SU-DHL-6 (cell line): ENCODE measurements around the gene OSGEP.

Experiments used
- H2AFZ ChIP-seq: fragments of 200-600 bp; sonication (generic); 2 replicates; pipeline ENCODE4 v1.6.1; 2014; ENCODE audit warnings: low read depth, mild to moderate bottlenecking, moderate library complexity, mixed read lengths, antibody characterized with exemption, low read length; ENCODE audit not compliant: severe bottlenecking
- H3F3A ChIP-seq: fragments of 200-600 bp; shearing (Covaris generic); 2 replicates; pipeline ENCODE4 v1.6.0; 2016; ENCODE audit warnings: antibody characterized with exemption, mild to moderate bottlenecking; ENCODE audit not compliant: insufficient read depth
- H3K27ac ChIP-seq: fragments of 200-600 bp; sonication (generic); 2 replicates; pipeline ENCODE4 v1.5.1; 2016; ENCODE audit warnings: low read depth, mild to moderate bottlenecking, low read length, moderate library complexity, mixed read lengths
- H3K27me3 ChIP-seq: fragments of 200-600 bp; sonication (generic), shearing (Covaris generic); 2 replicates; pipeline ENCODE4 v1.6.0; 2014; ENCODE audit warnings: mild to moderate bottlenecking, low read length
- H3K36me3 ChIP-seq: fragments of 200-600 bp; sonication (generic); 2 replicates; pipeline ENCODE4 v1.6.1; 2014; ENCODE audit warnings: mild to moderate bottlenecking, low read length, mixed read lengths
- H3K4me2 ChIP-seq: fragments of 300-600, 200-600 bp; shearing (Covaris generic), sonication (generic); 2 replicates; pipeline ENCODE4 v1.6.0; 2014; ENCODE audit warnings: low read length, low read depth, mild to moderate bottlenecking; ENCODE audit not compliant: poor library complexity, severe bottlenecking
- H3K4me3 ChIP-seq: fragments of 200-600 bp; sonication (generic); 2 replicates; pipeline ENCODE4 v1.5.1; 2014; ENCODE audit warnings: antibody characterized with exemption, low read length, mild to moderate bottlenecking, mixed read lengths; ENCODE audit not compliant: insufficient read depth, poor library complexity, severe bottlenecking
- H3K79me2 ChIP-seq: fragments of 200-600 bp; sonication (generic); 2 replicates; pipeline ENCODE4 v1.6.1; 2014; ENCODE audit warnings: mild to moderate bottlenecking, low read length, moderate library complexity; ENCODE audit not compliant: insufficient read depth
- H3K9ac ChIP-seq: fragments of 200-600 bp; sonication (generic); 2 replicates; pipeline ENCODE4 v1.7.0; 2014; ENCODE audit warnings: mild to moderate bottlenecking, low read length
- H3K9me2 ChIP-seq: fragments of 200-600 bp; sonication (generic); replicated peaks from 2 replicates; pipeline ENCODE4 v1.6.1; 2014; ENCODE audit warnings: low read length; ENCODE audit not compliant: insufficient read depth
- H3K9me3 ChIP-seq: fragments of 200-600 bp; sonication (generic); 2 replicates; pipeline ENCODE4 v1.6.1; 2014; ENCODE audit warnings: low read length, mixed read lengths; ENCODE audit not compliant: insufficient read depth
- H4K20me1 ChIP-seq: fragments of 200-600 bp; sonication (generic); 2 replicates; pipeline ENCODE4 v1.6.1; 2014; ENCODE audit warnings: low read depth, mild to moderate bottlenecking, antibody characterized with exemption, low read length, moderate library complexity, mixed read lengths
- CTCF ChIP-seq: fragments of 200-600 bp; sonication (generic); IDR thresholded peaks from one replicate; pipeline ENCODE4 v1.5.1; 2017; ENCODE audit warnings: antibody characterized with exemption, mild to moderate bottlenecking, low read length, moderate library complexity; ENCODE audit not compliant: insufficient read depth, poor library complexity, severe bottlenecking
- EZH2phosphoT487 ChIP-seq: fragments of 200-600 bp; sonication (generic), shearing (Covaris generic); conservative IDR thresholded peaks from 2 replicates; pipeline ENCODE4 v1.6.1; 2018; ENCODE audit warnings: mild to moderate bottlenecking, antibody characterized with exemption, low read length, moderate library complexity, mixed read lengths

OSGEP gene

GRCh38 chr14:20490563-20490962, 36.0 kb upstream of the OSGEP start:
- Histone ChIP-seq H3K9me2 (no peaks in the 10 kb centered on the region), H3F3A (no peaks in the 10 kb centered on the region), H4K20me1 (no peaks in the 10 kb centered on the region), H3K9ac (no peak overlapping the region), H3K27ac (no peak overlapping the region), H3K4me2 (no peak overlapping the region), H3K36me3 (no peaks in the 10 kb centered on the region), H3K79me2 (no peaks in the 10 kb centered on the region), H3K27me3 (no peaks in the 10 kb centered on the region; the same call in 1 of the 2 replicates), H3K4me3 (no peak overlapping the region), H2AFZ (no peak overlapping the region), H3K9me3 (no peaks in the 10 kb centered on the region)
- TF ChIP-seq CTCF = no peak
- no peak for TF ChIP-seq EZH2phosphoT487

GRCh38 chr14:20489093-20489994, 34.7 kb upstream of the OSGEP start:
- Histone ChIP-seq H3K79me2 (no peaks in the 10 kb centered on the region), H3K27ac (no peak overlapping the region), H3K36me3 (no peaks in the 10 kb centered on the region), H3K9me2 (no peaks in the 10 kb centered on the region), H3K9me3 (no peaks in the 10 kb centered on the region), H4K20me1 (no peaks in the 10 kb centered on the region), H3K9ac (no peak overlapping the region), H3F3A (no peaks in the 10 kb centered on the region), H3K4me2 (no peak overlapping the region), H3K27me3 (no peaks in the 10 kb centered on the region), H3K4me3 (no peak overlapping the region), H2AFZ (no peak overlapping the region)
- no peak for TF ChIP-seq CTCF
- TF ChIP-seq EZH2phosphoT487 = no peak

GRCh38 chr14:20487396-20487725, 32.7 kb upstream of the OSGEP start:
- TF ChIP-seq CTCF (no peak), EZH2phosphoT487 (no peak)
- no peaks in the 10 kb centered on the region for H3K9me3 ChIP-seq
- H3K9me2 ChIP-seq = no peaks in the 10 kb centered on the region
- no peaks in the 10 kb centered on the region for H4K20me1 ChIP-seq
- H3K27me3 ChIP-seq = no peaks in the 10 kb centered on the region
- no peak overlapping the region for H2AFZ ChIP-seq
- no peaks in the 10 kb centered on the region for H3K79me2 ChIP-seq
- H3K9ac ChIP-seq = no peak overlapping the region
- no peaks in the 10 kb centered on the region for H3K36me3 ChIP-seq
- no peak overlapping the region for H3K4me2 ChIP-seq
- no peaks in the 10 kb centered on the region for H3F3A ChIP-seq
- H3K27ac ChIP-seq = no peak overlapping the region
- no peak overlapping the region for H3K4me3 ChIP-seq
